HG02759 (cell line): ENCODE results near the gene XG.

Experiments
- ATAC-seq: cut with Tn5 transposase; IDR thresholded peaks from one replicate; pipeline ENCODE4 v1.9.1; 2021; ENCODE audit warnings: mild to moderate bottlenecking, moderate library complexity; ENCODE audit not compliant: unreplicated experiment

Gene XG

GRCh38 chrX:2862404-2862803 is 110.6 kb downstream of the XG start:
- no peak for ATAC-seq

- no peak for ATAC-seq
These were observed 111.8 kb downstream of the XG start for GRCh38 chrX:2863646-2864045.
